ENCODE measurements around the gene SNX7.

The SNX7 gene

DNA sequence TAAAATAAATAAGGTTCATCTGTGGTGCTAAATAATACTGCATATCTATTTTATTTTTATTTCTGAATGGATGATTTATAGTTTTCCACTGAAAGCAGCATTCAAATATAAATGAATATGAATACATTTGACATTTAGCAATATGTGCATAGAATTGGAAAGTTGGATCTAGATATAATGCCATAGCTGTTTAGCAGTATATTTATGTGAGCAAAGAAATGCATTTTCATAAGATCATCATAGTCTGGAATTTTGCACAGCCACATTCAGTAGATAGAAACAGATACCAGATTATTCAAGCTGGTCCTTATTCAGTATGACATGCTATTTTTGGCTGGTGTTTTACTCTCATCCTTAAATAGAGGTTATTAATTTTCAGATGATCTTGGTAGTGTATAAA lies 46.0 kb downstream of the SNX7 start:
- no peak for DNase-seq
- Histone ChIP-seq H3K36me3 (no peaks in the 10 kb centered on the region; the same call in 1 of the 2 replicates), H3K27me3 (no peaks in the 10 kb centered on the region)

DNA sequence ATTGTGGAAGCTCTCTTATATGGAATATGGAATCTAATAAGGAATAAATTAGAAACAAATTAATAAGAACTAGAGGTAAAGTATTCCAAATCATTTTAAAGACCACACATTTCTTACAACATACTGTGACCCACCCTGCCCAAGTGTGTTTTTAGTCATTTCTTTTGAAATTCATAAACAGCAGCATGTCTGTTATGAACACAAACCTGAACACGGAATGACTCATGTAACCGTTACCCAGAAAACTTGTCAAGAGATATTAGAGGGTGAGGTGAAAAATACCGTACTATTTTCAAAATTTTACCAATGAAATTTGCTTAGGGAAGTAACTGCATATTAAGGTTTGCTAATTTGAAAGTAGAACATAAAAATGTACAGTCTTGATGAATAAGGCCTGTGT lies 48.4 kb downstream of the SNX7 start:
- Histone ChIP-seq H3K4me3 (ENCODE audit: low read depth, low read length) (no peak overlapping the region), H3K9me3 (no peaks in the 10 kb centered on the region), H3K36me3 (no peaks in the 10 kb centered on the region; the same call in 1 of the 2 replicates), H3K27me3 (no peaks in the 10 kb centered on the region), H3K4me1 (no peaks in the 10 kb centered on the region)
- TF ChIP-seq, protein P1, sequence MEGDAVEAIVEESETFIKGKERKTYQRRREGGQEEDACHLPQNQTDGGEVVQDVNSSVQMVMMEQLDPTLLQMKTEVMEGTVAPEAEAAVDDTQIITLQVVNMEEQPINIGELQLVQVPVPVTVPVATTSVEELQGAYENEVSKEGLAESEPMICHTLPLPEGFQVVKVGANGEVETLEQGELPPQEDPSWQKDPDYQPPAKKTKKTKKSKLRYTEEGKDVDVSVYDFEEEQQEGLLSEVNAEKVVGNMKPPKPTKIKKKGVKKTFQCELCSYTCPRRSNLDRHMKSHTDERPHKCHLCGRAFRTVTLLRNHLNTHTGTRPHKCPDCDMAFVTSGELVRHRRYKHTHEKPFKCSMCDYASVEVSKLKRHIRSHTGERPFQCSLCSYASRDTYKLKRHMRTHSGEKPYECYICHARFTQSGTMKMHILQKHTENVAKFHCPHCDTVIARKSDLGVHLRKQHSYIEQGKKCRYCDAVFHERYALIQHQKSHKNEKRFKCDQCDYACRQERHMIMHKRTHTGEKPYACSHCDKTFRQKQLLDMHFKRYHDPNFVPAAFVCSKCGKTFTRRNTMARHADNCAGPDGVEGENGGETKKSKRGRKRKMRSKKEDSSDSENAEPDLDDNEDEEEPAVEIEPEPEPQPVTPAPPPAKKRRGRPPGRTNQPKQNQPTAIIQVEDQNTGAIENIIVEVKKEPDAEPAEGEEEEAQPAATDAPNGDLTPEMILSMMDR (IDR thresholded peaks at IDR 0.05; ENCODE audit: low read depth, low read length): no peak
- no peak for DNase-seq

More for the DNA sequence above, 46.0 kb downstream of the SNX7 start:
- TF ChIP-seq, protein P1 (IDR thresholded peaks at IDR 0.05; ENCODE audit: low read depth, low read length): no peak
- Histone ChIP-seq H3K4me3 (ENCODE audit: low read depth, low read length) (no peak overlapping the region), H3K9me3 (no peaks in the 10 kb centered on the region), H3K4me1 (no peaks in the 10 kb centered on the region)

DNA sequence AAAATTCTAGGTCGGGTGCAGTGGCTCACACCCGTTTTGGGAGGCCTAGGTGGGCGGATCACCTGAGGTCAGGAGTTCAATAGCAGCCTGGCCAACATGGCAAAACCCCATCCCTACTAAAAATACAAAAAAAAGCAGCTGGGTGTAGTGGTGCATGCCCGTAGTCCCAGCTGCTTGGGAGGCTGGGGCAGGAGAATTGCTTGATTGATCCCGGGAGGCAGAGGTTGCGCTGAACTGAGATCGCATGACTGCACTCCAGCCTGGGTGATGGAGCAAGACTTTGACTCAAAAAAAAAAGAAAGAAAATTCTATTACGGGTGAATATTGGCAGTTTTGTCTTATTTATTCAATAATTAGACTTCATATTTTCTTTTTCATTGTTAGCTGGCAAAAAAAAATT lies 62.1 kb downstream of the SNX7 start:
- peaks cover 3% of the 10 kb centered on the region; the same call in 1 of the 2 replicates for H3K36me3 ChIP-seq
- no peaks in the 10 kb centered on the region for H3K4me1 ChIP-seq
- H3K27me3 ChIP-seq: no peaks in the 10 kb centered on the region
- H3K4me3 ChIP-seq (ENCODE audit: low read depth, low read length): no peak overlapping the region
- TF ChIP-seq, protein P1 (IDR thresholded peaks at IDR 0.05; ENCODE audit: low read depth, low read length): no peak
- H3K9me3 ChIP-seq: no peaks in the 10 kb centered on the region
- DNase-seq: no peak

DNA sequence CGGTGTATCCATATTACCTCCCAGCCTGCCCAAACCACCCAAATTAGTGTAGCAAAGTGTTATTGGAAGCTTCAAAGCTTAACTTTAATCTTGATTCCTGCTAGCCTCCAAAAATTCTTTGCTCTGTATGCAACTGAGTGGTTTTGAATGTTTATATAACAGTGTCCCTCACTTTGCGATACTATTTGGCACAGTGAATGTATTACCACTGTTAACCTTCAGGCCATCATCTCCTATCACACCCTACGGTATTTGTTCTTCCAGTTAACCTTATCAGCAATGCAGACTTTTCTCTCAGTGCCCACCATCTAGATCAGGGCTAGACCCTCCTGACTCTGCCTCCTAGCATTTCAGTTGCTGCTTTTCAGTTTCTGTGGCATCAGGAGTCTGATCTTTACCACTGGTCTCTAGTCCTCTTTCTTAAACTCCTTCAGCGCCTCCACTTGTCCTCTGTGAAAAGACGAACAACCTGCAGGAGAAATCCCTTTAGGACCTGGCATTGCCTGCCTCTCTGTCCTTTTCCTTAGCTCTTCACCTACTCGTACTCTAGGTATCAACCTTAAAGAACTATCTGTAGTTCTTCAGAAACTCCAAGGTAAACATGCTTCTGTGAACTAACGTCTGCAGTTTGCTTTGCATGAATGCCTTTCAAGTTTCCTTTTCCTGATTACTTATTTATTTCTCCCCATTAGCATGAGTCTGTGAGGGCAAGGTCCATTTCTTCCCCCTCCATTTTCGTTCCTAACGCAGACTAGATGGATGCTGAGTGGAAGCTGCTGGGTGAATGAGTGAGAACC lies 71.7 kb downstream of the SNX7 start:
- no peak for DNase-seq
- Histone ChIP-seq H3K36me3 (no peaks in the 10 kb centered on the region; the same call in 1 of the 2 replicates), H3K9me3 (no peaks in the 10 kb centered on the region), H3K4me3 (ENCODE audit: low read depth, low read length) (no peak overlapping the region), H3K27me3 (no peaks in the 10 kb centered on the region), H3K4me1 (no peaks in the 10 kb centered on the region)
- TF ChIP-seq, protein P1 (IDR thresholded peaks at IDR 0.05; ENCODE audit: low read depth, low read length): no peak

DNA sequence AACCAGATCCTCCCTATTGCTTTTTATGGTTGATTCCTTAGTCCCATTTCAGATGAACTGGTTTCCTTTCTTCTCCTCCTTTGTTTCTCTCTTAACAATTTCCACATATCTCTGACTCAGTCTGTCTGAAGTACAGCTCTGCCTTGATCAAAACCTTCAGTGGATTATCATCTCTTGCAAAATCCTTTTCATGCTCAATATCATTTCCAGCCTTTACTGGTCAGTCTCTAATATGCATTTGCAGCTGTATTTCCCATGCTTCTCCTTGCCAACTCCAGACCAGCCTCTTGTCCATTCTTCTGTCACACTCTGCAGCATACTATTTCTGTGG lies 72.2 kb downstream of the SNX7 start:
- TF ChIP-seq, protein P1 (IDR thresholded peaks at IDR 0.05; ENCODE audit: low read depth, low read length): no peak
- no peak overlapping the region for H3K4me3 ChIP-seq (ENCODE audit: low read depth, low read length)
- no peak for DNase-seq
- H3K9me3 ChIP-seq: no peaks in the 10 kb centered on the region
- H3K36me3 ChIP-seq: no peaks in the 10 kb centered on the region; the same call in 1 of the 2 replicates
- H3K4me1 ChIP-seq: no peaks in the 10 kb centered on the region
- no peaks in the 10 kb centered on the region for H3K27me3 ChIP-seq

DNA sequence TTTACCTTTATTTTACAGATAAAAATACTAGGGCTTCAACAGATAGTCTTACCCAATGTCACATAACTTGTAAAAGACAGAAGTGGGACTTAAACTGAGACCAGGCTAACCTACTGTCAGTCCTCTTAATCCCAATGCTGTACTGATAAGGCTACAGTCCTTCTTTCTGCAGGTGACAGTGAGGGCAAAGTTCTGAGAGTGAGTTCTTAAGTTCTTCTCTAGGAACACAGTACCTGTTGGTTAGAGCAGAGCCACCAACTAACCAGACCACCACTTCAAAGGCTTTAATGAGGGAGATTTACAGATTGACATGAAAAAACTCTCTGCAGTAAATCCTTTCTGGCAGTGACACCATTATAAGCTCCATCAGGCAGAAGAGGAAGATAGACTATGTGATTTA lies 74.2 kb downstream of the SNX7 start:
- no peaks in the 10 kb centered on the region for H3K27me3 ChIP-seq
- H3K9me3 ChIP-seq: no peaks in the 10 kb centered on the region
- H3K4me3 ChIP-seq (ENCODE audit: low read depth, low read length): no peak overlapping the region
- no peak for DNase-seq
- H3K4me1 ChIP-seq: no peaks in the 10 kb centered on the region
- no peaks in the 10 kb centered on the region for H3K36me3 ChIP-seq
- TF ChIP-seq, protein P1 (IDR thresholded peaks at IDR 0.05; ENCODE audit: low read depth, low read length): no peak

Data from BE2C (cell line).